ENCODE results near the gene PAX7.

Gene PAX7

DNA sequence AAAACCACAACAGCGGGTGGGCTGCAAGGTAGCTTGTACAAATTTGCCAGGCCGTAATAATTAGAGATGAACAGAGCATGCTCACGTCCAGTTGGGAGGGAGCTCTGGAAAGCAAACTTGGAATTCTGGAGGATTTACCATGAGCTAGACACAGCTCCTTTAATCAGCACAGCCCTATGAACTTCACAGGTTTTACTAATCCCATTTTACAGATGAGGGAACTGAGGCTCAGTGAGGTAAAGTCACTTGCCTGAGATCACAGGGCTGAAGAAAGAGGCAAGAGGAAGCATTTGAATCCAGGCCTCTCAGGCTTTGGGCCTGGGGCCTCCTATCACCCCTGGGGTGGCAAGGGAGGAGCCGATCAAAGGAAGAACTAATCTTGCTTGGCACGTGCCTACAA is 24.0 kb downstream of the PAX7 start:
- no peaks in the 10 kb centered on the region for H3K9me3 ChIP-seq
- DNase-seq: no peak
- peaks cover 0 to 95% of the 10 kb centered on the region in 2 donors for H3K27me3 ChIP-seq
- no peaks in the 10 kb centered on the region for H3K4me1 ChIP-seq
- TF ChIP-seq, protein P1, sequence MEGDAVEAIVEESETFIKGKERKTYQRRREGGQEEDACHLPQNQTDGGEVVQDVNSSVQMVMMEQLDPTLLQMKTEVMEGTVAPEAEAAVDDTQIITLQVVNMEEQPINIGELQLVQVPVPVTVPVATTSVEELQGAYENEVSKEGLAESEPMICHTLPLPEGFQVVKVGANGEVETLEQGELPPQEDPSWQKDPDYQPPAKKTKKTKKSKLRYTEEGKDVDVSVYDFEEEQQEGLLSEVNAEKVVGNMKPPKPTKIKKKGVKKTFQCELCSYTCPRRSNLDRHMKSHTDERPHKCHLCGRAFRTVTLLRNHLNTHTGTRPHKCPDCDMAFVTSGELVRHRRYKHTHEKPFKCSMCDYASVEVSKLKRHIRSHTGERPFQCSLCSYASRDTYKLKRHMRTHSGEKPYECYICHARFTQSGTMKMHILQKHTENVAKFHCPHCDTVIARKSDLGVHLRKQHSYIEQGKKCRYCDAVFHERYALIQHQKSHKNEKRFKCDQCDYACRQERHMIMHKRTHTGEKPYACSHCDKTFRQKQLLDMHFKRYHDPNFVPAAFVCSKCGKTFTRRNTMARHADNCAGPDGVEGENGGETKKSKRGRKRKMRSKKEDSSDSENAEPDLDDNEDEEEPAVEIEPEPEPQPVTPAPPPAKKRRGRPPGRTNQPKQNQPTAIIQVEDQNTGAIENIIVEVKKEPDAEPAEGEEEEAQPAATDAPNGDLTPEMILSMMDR (IDR thresholded peaks at IDR 0.05): no peak
- H3K36me3 ChIP-seq: no peaks in the 10 kb centered on the region
- intact Hi-C loops (cut with DNase I; ENCODE audit: low total_unique reads): no loop called here
- no peak overlapping the region for H3K4me3 ChIP-seq
- no peak overlapping the region for H3K27ac ChIP-seq

DNA sequence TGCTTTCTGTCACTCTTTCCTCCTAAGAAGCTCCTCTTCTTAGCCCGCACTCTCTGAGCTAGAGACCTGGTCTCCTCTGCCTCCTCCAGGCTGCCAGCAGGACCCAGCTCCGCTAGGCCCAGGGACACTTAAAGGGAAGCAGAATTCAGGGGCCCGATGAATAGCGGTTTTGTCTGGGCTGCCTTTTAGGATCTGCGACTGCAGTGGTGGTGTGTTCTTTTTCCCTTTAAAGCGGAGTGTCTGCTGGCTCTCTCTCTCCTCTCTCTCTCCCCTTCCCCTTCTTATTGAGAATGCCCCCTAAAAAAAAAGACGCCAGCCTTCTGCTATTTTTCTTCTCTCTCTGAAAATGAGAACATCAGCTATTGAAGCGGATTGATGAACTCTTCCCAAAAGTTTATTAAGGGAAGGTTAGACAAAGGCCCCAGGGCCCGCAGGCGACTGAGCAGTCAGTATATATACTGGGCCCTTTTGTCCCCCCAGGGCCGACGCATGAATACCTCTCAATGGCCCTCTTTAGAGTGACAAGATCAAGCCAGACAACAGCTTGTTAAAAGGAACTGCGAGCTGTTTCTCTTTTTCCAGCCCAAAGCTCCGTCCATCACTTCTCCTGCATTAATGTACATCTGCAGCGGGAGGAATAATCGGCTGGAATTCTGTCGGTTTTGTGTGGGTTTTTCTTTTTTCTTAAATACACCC is 27.0 kb downstream of the PAX7 start:
- no peaks in the 10 kb centered on the region for H3K9me3 ChIP-seq
- H3K4me3 ChIP-seq: no peak overlapping the region
- DNase-seq: no peak

DNA sequence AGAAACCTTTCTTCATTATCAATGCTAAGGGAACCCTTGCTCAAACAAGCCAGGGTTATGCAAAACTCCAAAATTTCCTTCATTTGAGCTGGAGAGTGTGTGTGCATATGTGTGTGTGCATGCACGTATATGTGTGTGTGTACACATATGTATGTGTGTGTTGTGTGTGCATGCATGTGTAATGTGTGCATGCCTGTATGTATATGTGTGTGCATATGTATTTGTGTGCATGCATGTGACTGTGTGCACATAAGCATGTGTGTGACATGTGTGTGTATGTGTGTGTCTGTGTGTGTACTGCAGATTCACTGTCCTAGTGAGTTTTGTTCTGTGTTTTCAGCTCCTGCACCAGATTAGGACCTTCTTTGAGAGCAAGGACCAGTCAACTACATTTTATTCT is 28.2 kb downstream of the PAX7 start:
- intact Hi-C loops (cut with DNase I; ENCODE audit: low total_unique reads): no loop called here
- DNase-seq: no peak
- Histone ChIP-seq H3K36me3 (no peaks in the 10 kb centered on the region), H3K9me3 (no peaks in the 10 kb centered on the region), H3K27me3 (peaks cover 0 to 93% of the 10 kb centered on the region in 2 donors), H3K4me1 (no peaks in the 10 kb centered on the region), H3K27ac (no peak overlapping the region), H3K4me3 (no peak overlapping the region)
- TF ChIP-seq, protein P1 (IDR thresholded peaks at IDR 0.05): no peak

More for the DNA sequence above, 27.0 kb downstream of the PAX7 start:
- Histone ChIP-seq H3K27me3 (peaks cover 0 to 94% of the 10 kb centered on the region in 2 donors), H3K36me3 (no peaks in the 10 kb centered on the region), H3K27ac (no peak overlapping the region), H3K4me1 (no peaks in the 10 kb centered on the region)
- intact Hi-C loops (cut with DNase I; ENCODE audit: low total_unique reads): no loop called here
- TF ChIP-seq, protein P1 (IDR thresholded peaks at IDR 0.05): no peak

DNA sequence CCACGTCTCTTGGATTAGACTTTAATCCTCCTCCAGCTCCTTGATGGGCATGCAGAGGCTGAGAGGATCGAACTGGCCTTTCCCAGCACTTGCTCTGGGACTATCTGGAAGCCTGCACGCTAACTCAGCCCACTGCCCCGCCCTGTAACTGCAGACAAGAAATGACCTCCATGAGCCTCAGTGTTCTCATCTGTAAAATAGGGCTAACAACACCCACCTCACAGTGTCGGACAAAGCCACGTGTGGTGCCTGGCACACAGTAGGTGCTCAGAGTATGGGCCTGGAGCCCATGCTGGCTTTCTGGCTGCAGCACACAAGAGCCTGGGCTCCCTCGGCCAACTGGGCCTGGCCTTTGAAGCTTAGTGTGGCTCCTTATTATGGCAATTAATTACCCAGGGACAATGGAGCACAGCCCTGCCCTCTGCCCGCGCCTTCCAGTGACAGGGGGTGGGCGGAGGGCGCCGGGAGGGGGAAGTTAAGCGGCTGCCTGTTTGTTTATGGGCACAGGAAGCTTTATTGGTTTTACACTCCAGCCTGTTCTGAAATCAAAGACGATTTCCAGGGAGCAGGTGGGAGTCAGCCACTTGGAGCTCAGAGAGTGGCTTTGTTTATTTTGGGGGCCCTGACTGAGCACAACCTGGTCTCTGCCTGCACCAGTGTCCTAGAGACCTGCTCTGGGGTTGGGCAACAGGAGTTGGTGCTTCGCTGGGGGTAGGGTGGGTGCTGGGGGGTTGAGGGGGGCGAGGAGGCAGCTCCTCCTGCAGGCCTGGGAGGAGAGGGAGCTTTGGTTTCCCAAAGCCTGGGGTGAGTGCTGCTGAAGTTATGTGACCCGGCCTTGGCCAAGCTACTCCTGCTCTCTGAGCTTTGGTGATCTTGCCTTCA is 31.0 kb downstream of the PAX7 start:
- TF ChIP-seq, protein P1 (IDR thresholded peaks at IDR 0.05): no peak
- intact Hi-C loops (cut with DNase I; ENCODE audit: low total_unique reads): loop anchor here (2.0 kb wide), 1 partner anchor 53 kb away; no protein-coding TSS in a partner anchor
- no peak overlapping the region for H3K4me3 ChIP-seq
- peaks cover 0 to 93% of the 10 kb centered on the region in 2 donors for H3K27me3 ChIP-seq
- no peak for DNase-seq
- no peaks in the 10 kb centered on the region for H3K36me3 ChIP-seq
- no peaks in the 10 kb centered on the region for H3K4me1 ChIP-seq
- H3K27ac ChIP-seq: no peak overlapping the region
- no peaks in the 10 kb centered on the region for H3K9me3 ChIP-seq

DNA sequence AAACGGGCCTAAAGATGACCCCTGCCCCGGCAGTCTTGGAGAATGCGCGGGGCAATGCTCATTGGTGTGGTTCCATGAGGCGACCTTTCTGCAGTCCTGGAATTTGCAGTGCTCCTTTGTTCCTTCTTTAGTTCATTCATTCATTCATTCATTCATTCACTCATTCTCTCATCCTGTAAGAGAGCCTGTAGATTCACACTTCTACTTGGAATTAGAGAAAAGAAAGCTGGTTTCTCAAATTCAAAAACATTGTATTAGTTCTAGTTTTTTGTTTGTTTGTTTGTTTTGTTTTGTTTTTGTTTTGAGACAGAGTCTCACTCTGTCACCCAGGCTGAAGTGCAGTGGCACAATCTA is 31.6 kb downstream of the PAX7 start:
- DNase-seq: no peak
- intact Hi-C loops (cut with DNase I; ENCODE audit: low total_unique reads): no loop called here
- no peaks in the 10 kb centered on the region for H3K9me3 ChIP-seq
- no peaks in the 10 kb centered on the region for H3K36me3 ChIP-seq
- H3K27ac ChIP-seq: no peak overlapping the region
- H3K27me3 ChIP-seq: peaks cover 0 to 90% of the 10 kb centered on the region in 2 donors
- TF ChIP-seq, protein P1 (IDR thresholded peaks at IDR 0.05): no peak
- no peak overlapping the region for H3K4me3 ChIP-seq
- H3K4me1 ChIP-seq: no peaks in the 10 kb centered on the region
